GM19324 (cell line): Measurements from ENCODE around the gene IL34.

Experiments used
- ATAC-seq: cut with Tn5 transposase; IDR thresholded peaks from one replicate; pipeline ENCODE4 v1.9.1; 2021; ENCODE audit warnings: mild to moderate bottlenecking, moderate library complexity; ENCODE audit not compliant: unreplicated experiment, low FRiP score

The IL34 gene

GRCh38 chr16:70700101-70701020 lies 54.0 kb downstream of the IL34 start:
- ATAC-seq, result no peak

GRCh38 chr16:70701036-70701435 lies 54.7 kb downstream of the IL34 start:
- ATAC-seq, result no peak

GRCh38 chr16:70701596-70701995 lies 55.2 kb downstream of the IL34 start:
- ATAC-seq, result no peak

- no peak for ATAC-seq
Observed at GRCh38 chr16:70701998-70702397, 55.6 kb downstream of the IL34 start.

GRCh38 chr16:70702624-70703023 lies 56.3 kb downstream of the IL34 start:
- ATAC-seq, result no peak

GRCh38 chr16:70703041-70703834 lies 56.9 kb downstream of the IL34 start:
- ATAC-seq, result no peak

- no peak for ATAC-seq
Observed at GRCh38 chr16:70703835-70704381, 57.5 kb downstream of the IL34 start.

- no peak for ATAC-seq
Observed at GRCh38 chr16:70704586-70704985, 58.2 kb downstream of the IL34 start.

- no peak for ATAC-seq
Observed at GRCh38 chr16:70705056-70705455, 58.7 kb downstream of the IL34 start.

GRCh38 chr16:70706948-70707465 lies 60.6 kb downstream of the IL34 start:
- ATAC-seq, result no peak

- no peak for ATAC-seq
Observed at GRCh38 chr16:70708366-70709246, 62.2 kb downstream of the IL34 start.

GRCh38 chr16:70709457-70709856 lies 63.1 kb downstream of the IL34 start:
- no peak for ATAC-seq

- no peak for ATAC-seq
Observed at GRCh38 chr16:70709942-70710341, 63.6 kb downstream of the IL34 start.
